Osteocyte (in vitro differentiated cells): ENCODE results near the gene MYO9A. TPM values are rescaled to one million over a fixed set of nuclear protein-coding genes. Genes with fewer than 3 reads are reported as not detected.
"Not testable (repeated sequence)": the region's sequence is repeated elsewhere in the genome, so short reads cannot be mapped to it uniquely, and the experiment has no call there.

Experiments used
- DNase-seq: peaks from one replicate; pipeline ENCODE4 v3.0.0; 2021; ENCODE audit warnings: mixed read lengths; ENCODE audit not compliant: unreplicated experiment; ENCODE audit errors: extremely low spot score
- H3K27ac Mint-ChIP-seq: one replicate; pipeline ENCODE4 v1.8.0; 2021; ENCODE audit warnings: mild to moderate bottlenecking, mixed read lengths; ENCODE audit not compliant: unreplicated experiment
- H3K27me3 Mint-ChIP-seq: one replicate; pipeline ENCODE4 v1.8.0; 2021; ENCODE audit warnings: mixed read lengths; ENCODE audit not compliant: unreplicated experiment
- H3K36me3 Mint-ChIP-seq: one replicate; pipeline ENCODE4 v1.8.0; 2021; ENCODE audit warnings: mixed read lengths; ENCODE audit not compliant: unreplicated experiment
- H3K4me1 Mint-ChIP-seq: one replicate; pipeline ENCODE4 v1.8.0; 2021; ENCODE audit warnings: mixed read lengths; ENCODE audit not compliant: unreplicated experiment
- H3K4me3 Mint-ChIP-seq: one replicate; pipeline ENCODE4 v1.8.0; 2021; ENCODE audit warnings: mild to moderate bottlenecking, moderate library complexity, mixed read lengths; ENCODE audit not compliant: unreplicated experiment
- H3K9me3 Mint-ChIP-seq: one replicate; pipeline ENCODE4 v1.8.0; 2021; ENCODE audit warnings: mixed read lengths; ENCODE audit not compliant: unreplicated experiment
- total RNA-seq: library from RNA; stranded (reverse); gene quantifications from 2 replicates; pipeline ENCODE4 v1.2.1, GENCODE V29; 2021
- TF ChIP-seq, protein P1 (sequence below): fragments of 200-600 bp; sonication (generic); IDR thresholded peaks from 2 replicates; pipeline ENCODE4 v1.5.0; 2021; ENCODE audit warnings: antibody characterized with exemption, mild to moderate bottlenecking, moderate library complexity

Gene MYO9A
- total RNA-seq, 1 donor from 2014 or later, result 39.6 TPM

DNA sequence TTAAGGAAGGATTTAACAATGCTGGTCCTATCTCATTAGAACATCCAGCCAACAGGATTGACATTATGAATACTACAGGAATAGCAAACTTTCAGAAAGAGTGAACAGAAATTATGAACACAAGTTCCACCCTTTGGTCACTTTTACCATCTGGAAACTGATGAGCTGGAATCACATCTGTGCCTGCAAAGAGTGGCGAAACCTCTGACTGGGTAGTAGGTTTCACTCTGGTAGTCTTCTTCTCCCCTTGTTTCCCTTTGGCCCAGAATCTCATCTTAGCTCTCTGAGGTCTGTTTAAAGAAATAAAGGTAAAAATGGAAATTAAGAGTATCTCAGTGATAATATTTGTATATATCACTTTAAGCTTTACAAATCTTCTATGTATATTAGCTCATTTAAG lies 234.5 kb downstream of the MYO9A start:
- DNase-seq, result no peak
- Mint-ChIP-seq H3K9me3 (no peaks in the 10 kb centered on the region), H3K27me3 (no peaks in the 10 kb centered on the region), H3K4me1 (no peaks in the 10 kb centered on the region), H3K27ac (no peak overlapping the region), H3K36me3 (peaks cover 53% of the 10 kb centered on the region), H3K4me3 (no peak overlapping the region)
- TF ChIP-seq, protein P1, sequence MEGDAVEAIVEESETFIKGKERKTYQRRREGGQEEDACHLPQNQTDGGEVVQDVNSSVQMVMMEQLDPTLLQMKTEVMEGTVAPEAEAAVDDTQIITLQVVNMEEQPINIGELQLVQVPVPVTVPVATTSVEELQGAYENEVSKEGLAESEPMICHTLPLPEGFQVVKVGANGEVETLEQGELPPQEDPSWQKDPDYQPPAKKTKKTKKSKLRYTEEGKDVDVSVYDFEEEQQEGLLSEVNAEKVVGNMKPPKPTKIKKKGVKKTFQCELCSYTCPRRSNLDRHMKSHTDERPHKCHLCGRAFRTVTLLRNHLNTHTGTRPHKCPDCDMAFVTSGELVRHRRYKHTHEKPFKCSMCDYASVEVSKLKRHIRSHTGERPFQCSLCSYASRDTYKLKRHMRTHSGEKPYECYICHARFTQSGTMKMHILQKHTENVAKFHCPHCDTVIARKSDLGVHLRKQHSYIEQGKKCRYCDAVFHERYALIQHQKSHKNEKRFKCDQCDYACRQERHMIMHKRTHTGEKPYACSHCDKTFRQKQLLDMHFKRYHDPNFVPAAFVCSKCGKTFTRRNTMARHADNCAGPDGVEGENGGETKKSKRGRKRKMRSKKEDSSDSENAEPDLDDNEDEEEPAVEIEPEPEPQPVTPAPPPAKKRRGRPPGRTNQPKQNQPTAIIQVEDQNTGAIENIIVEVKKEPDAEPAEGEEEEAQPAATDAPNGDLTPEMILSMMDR, result no peak

DNA sequence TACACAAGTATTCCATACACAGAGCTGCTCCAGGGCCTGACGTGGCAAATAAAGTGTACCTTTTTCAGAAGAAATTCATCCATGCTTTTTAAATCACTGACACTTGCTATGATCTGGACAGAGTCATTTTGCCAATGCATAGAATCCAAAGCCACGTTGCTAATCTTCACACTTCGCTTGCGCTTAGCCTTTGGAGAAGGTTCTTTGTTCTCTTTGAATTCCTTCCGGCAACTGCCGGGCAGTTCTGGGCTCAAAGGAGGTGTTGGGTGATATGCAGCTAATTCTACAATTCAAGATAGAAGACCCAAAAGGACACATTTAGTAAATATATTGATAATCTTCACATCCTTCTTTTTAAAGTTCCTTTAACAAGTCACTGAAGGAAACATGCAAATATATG lies 237.7 kb downstream of the MYO9A start:
- no peaks in the 10 kb centered on the region for H3K27me3 Mint-ChIP-seq
- H3K4me1 Mint-ChIP-seq, result no peaks in the 10 kb centered on the region
- H3K9me3 Mint-ChIP-seq, result no peaks in the 10 kb centered on the region
- H3K36me3 Mint-ChIP-seq, result peaks cover 48% of the 10 kb centered on the region
- H3K27ac Mint-ChIP-seq, result no peak overlapping the region
- DNase-seq, result no peak
- TF ChIP-seq, protein P1, result no peak
- no peak overlapping the region for H3K4me3 Mint-ChIP-seq

DNA sequence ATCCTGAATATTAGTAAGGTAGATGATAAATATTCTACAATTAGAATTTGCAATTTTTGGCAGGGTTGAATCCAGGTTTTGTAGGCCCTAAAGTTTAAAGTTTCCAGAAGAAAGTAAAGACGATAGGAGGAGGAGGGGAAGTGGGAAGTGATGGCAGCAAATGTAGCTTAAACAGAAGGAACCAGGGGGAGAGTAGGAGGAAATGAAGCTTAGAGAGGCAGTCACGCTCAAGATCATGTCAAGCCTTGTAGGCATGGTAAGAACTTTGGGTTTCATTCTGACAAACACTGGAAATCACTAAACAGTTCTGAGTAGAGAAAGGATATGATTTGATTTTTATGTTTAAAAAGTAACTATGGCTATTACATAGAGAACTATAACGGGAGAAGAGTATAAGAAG lies 243.7 kb downstream of the MYO9A start:
- TF ChIP-seq, protein P1, result no peak
- Mint-ChIP-seq H3K4me3 (no peak overlapping the region), H3K27ac (no peak overlapping the region), H3K9me3 (no peaks in the 10 kb centered on the region), H3K27me3 (no peaks in the 10 kb centered on the region), H3K4me1 (peaks cover 9% of the 10 kb centered on the region), H3K36me3 (peaks cover 41% of the 10 kb centered on the region)
- DNase-seq, result no peak

DNA sequence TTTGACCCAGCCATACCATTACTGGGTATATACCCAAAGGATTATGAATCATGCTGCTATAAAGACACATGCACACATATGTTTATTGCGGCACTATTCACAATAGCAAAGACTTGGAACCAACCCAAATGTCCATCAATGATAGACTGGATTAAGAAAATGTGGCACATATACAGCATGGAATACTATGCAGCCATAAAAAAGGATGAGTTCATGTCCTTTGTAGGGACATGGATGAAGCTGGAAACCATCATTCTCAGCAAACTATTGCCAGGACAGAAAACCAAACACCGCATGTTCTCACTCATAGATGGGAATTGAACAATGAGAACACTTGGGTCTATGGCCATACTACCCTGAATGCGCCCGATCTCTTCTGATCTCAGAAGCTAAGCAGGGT lies 259.7 kb downstream of the MYO9A start:
- H3K9me3 Mint-ChIP-seq, result not testable (repeated sequence)

DNA sequence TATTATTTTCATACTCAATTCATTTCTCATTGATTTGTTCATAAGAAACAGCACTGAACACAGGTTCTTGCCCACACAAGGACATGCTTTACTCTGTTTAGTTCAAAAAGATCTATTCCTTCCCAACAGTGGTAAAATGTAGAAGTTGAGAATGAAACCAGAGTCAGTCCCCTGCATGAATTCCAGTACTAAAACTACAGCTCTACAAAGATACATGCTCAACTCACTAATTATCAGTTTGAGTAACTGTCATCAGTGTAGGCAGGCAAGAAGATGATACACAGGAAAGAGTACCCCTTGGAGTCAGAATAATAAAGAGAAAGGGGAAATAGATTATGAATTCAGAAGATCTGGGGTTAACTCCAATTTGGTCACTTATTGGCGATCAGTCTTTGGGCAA lies 264.4 kb downstream of the MYO9A start:
- no peak overlapping the region for H3K27ac Mint-ChIP-seq

More for the DNA sequence above, 259.7 kb downstream of the MYO9A start:
- H3K36me3 Mint-ChIP-seq, result peaks cover 38% of the 10 kb centered on the region
- H3K4me1 Mint-ChIP-seq, H3K4me3 Mint-ChIP-seq, H3K27me3 Mint-ChIP-seq, DNase-seq, H3K27ac Mint-ChIP-seq: not testable (repeated sequence)

More for the DNA sequence above, 264.4 kb downstream of the MYO9A start:
- peaks cover 41% of the 10 kb centered on the region for H3K36me3 Mint-ChIP-seq
- H3K4me3 Mint-ChIP-seq, result no peak overlapping the region
- H3K4me1 Mint-ChIP-seq, result peaks cover 3% of the 10 kb centered on the region
- TF ChIP-seq, protein P1, result no peak
- no peaks in the 10 kb centered on the region for H3K9me3 Mint-ChIP-seq
- no peak for DNase-seq
- H3K27me3 Mint-ChIP-seq, result no peaks in the 10 kb centered on the region
